Muscle of leg (tissue), 16 donors: Measurements from ENCODE around the gene RPTOR. TPM values are rescaled to one million over a fixed set of nuclear protein-coding genes. Genes with fewer than 3 reads are reported as not detected.

Experiments
- DNase-seq: peaks from one replicate; pipeline ENCODE4 v3.0.0; 2013
- H3K27ac ChIP-seq: one replicate; pipeline ENCODE4 v1.5.1; 2013; ENCODE audit warnings: mild to moderate bottlenecking, low read length, control low read depth
- H3K27me3 ChIP-seq: one replicate; pipeline ENCODE4 v1.6.1; 2013; ENCODE audit warnings: low read length; ENCODE audit not compliant: control insufficient read depth, insufficient read depth
- H3K36me3 ChIP-seq: one replicate; pipeline ENCODE4 v1.6.1; 2013; ENCODE audit warnings: low read length; ENCODE audit not compliant: control insufficient read depth, insufficient read depth
- H3K4me1 ChIP-seq: one replicate; pipeline ENCODE4 v1.6.1; 2013; ENCODE audit warnings: low read length; ENCODE audit not compliant: control insufficient read depth, insufficient read depth
- H3K4me3 ChIP-seq: one replicate; pipeline ENCODE4 v1.5.1; 2013; ENCODE audit warnings: low read length, control low read depth
- H3K9me3 ChIP-seq: replicated peaks from 2 replicates; pipeline ENCODE4 v1.6.1; 2013; ENCODE audit warnings: low read depth, low read length; ENCODE audit not compliant: control insufficient read depth
- WGBS: methylation state at CpG from one replicate; pipeline ENCODE4 v1.1.5; 2013; ENCODE audit warnings: missing lambda C conversion rate; ENCODE audit not compliant: insufficient coverage; 5-methylcytosine and 5-hydroxymethylcytosine counted together
- long read RNA-seq, 11 donors: transcript quantifications; one replicate each; lab custom pipeline, GENCODE V29; 2026
- polyA plus RNA-seq, 8 donors: library from polyadenylated mRNA; unstranded; fragments of 120-200 nt; gene quantifications; one replicate each; pipeline versions ENCODE4 v1.2.1 to v1.2.3, GENCODE V29; 2013; ENCODE audit warnings: inconsistent platforms in 1 of 8, low replicate concordance in 1 of 8; ENCODE audit not compliant: insufficient read length in 8 of 8, insufficient read depth in 1 of 8
- total RNA-seq: library from RNA; stranded (reverse); fragments of 120-200 nt; gene quantifications from one replicate; pipeline ENCODE4 v1.2.4, GENCODE V29; 2013

Gene RPTOR
- 17.3 TPM for total RNA-seq
- polyA plus RNA-seq = 10 to 100 TPM; 18.8 to 23.7 (median 21.1) TPM
- long read RNA-seq, donor 1 = 0 reads
- long read RNA-seq, donor 2 = 0 reads
- long read RNA-seq, donor 3, partial matches to known transcripts = 9 of 11 reads
- long read RNA-seq, donor 3, other reads (novel, unspliced or antisense) = 0 of 11 reads
- long read RNA-seq, donor 4, partial matches to known transcripts = 6 of 6 reads
- long read RNA-seq, donor 4, other reads (novel, unspliced or antisense) = 0 of 6 reads
- long read RNA-seq, donor 5, partial matches to known transcripts = 8 of 8 reads
- long read RNA-seq, donor 5, other reads (novel, unspliced or antisense) = 0 of 8 reads
- long read RNA-seq, donor 6, partial matches to known transcripts = 7 of 7 reads
- long read RNA-seq, donor 6, other reads (novel, unspliced or antisense) = 0 of 7 reads
- long read RNA-seq, donor 7 = 0 reads
- long read RNA-seq, donor 8 = 0 reads
- long read RNA-seq, donor 9, partial matches to known transcripts = 9 of 10 reads
- long read RNA-seq, donor 9, other reads (novel, unspliced or antisense) = 0 of 10 reads
- long read RNA-seq, donor 10, partial matches to known transcripts = 7 of 8 reads
- long read RNA-seq, donor 10, other reads (novel, unspliced or antisense) = 0 of 8 reads
- long read RNA-seq, donor 11, full-length matches to known transcripts = 1 of 26 reads
- long read RNA-seq, donor 11, partial matches to known transcripts = 25 of 26 reads
- long read RNA-seq, donor 11, other reads (novel, unspliced or antisense) = 0 of 26 reads

- peak within 1 kb of the TSS; percentile 23 for H3K27ac ChIP-seq
- peak within 1 kb of the TSS; percentile 93 for H3K4me3 ChIP-seq
- WGBS = 0% methylated on average over 24 of the region's 49 CpGs
- H3K4me1 ChIP-seq = peaks cover 6% of the 10 kb centered on the region
- no peaks in the 10 kb centered on the region for H3K36me3 ChIP-seq
- H3K9me3 ChIP-seq = no peaks in the 10 kb centered on the region
- no peaks in the 10 kb centered on the region for H3K27me3 ChIP-seq
- peak; percentile 97 for DNase-seq
Measured at GRCh38 chr17:80544655-80545498, at the start of gene RPTOR. Gene RPTOR (plus strand): TSS chr17:80544838. CDS start chr17:80545630, 792 bp downstream.

- H3K4me3 ChIP-seq = no peak overlapping the region
- DNase-seq = no peak
- no peak overlapping the region for H3K27ac ChIP-seq
- whole genome bisulfite sequencing = 54% methylated on average over 3 of the region's 10 CpGs
- no peaks in the 10 kb centered on the region for H3K9me3 ChIP-seq
- no peaks in the 10 kb centered on the region for H3K36me3 ChIP-seq
- H3K4me1 ChIP-seq = peaks cover 23% of the 10 kb centered on the region
- H3K27me3 ChIP-seq = peaks cover 48% of the 10 kb centered on the region
Measured at GRCh38 chr17:80497726-80498241, 46.9 kb upstream of the RPTOR start.

- peak; percentile 83 for DNase-seq
- no peaks in the 10 kb centered on the region for H3K9me3 ChIP-seq
- H3K27me3 ChIP-seq = peaks cover 44% of the 10 kb centered on the region
- 38% methylated on average over 26 of the region's 30 CpGs for WGBS
- H3K4me3 ChIP-seq = no peak overlapping the region
- peaks cover 18% of the 10 kb centered on the region for H3K4me1 ChIP-seq
- no peaks in the 10 kb centered on the region for H3K36me3 ChIP-seq
- H3K27ac ChIP-seq = no peak overlapping the region
Measured at GRCh38 chr17:80498242-80498919, 46.3 kb upstream of the RPTOR start.

GRCh38 chr17:80498920-80499410, 45.7 kb upstream of the RPTOR start:
- Histone ChIP-seq H3K4me1 (peaks cover 17% of the 10 kb centered on the region), H3K27ac (no peak overlapping the region), H3K4me3 (no peak overlapping the region), H3K36me3 (no peaks in the 10 kb centered on the region), H3K9me3 (no peaks in the 10 kb centered on the region), H3K27me3 (peaks cover 39% of the 10 kb centered on the region)
- WGBS = 71% methylated on average over 7 of the region's 11 CpGs
- DNase-seq = no peak

GRCh38 chr17:80499560-80499959, 45.1 kb upstream of the RPTOR start:
- no peaks in the 10 kb centered on the region for H3K9me3 ChIP-seq
- H3K27ac ChIP-seq = no peak overlapping the region
- no peak overlapping the region for H3K4me3 ChIP-seq
- peaks cover 35% of the 10 kb centered on the region for H3K27me3 ChIP-seq
- WGBS = 62% methylated on average over 9 of the region's 9 CpGs
- DNase-seq = no peak
- H3K4me1 ChIP-seq = peaks cover 17% of the 10 kb centered on the region
- H3K36me3 ChIP-seq = no peaks in the 10 kb centered on the region

GRCh38 chr17:80499961-80500665, 44.5 kb upstream of the RPTOR start:
- DNase-seq = no peak
- Histone ChIP-seq H3K36me3 (no peaks in the 10 kb centered on the region), H3K27ac (no peak overlapping the region), H3K4me3 (no peak overlapping the region), H3K27me3 (peaks cover 33% of the 10 kb centered on the region), H3K4me1 (peaks cover 17% of the 10 kb centered on the region), H3K9me3 (no peaks in the 10 kb centered on the region)
- 58% methylated on average over 22 of the region's 22 CpGs for WGBS

- WGBS = 68% methylated on average over 21 of the region's 24 CpGs
- Histone ChIP-seq H3K4me1 (peaks cover 17% of the 10 kb centered on the region), H3K9me3 (no peaks in the 10 kb centered on the region), H3K36me3 (no peaks in the 10 kb centered on the region), H3K27me3 (peaks cover 37% of the 10 kb centered on the region), H3K4me3 (no peak overlapping the region), H3K27ac (no peak overlapping the region)
- no peak for DNase-seq
Measured at GRCh38 chr17:80501741-80502577, 42.7 kb upstream of the RPTOR start.

GRCh38 chr17:80502578-80502877, 42.1 kb upstream of the RPTOR start:
- Histone ChIP-seq H3K27ac (no peak overlapping the region), H3K36me3 (no peaks in the 10 kb centered on the region), H3K4me1 (peaks cover 17% of the 10 kb centered on the region), H3K9me3 (no peaks in the 10 kb centered on the region), H3K27me3 (peaks cover 39% of the 10 kb centered on the region), H3K4me3 (no peak overlapping the region)
- WGBS = 33% methylated on average over 1 of the region's 5 CpGs
- no peak for DNase-seq
